GM18508 (cell line): ENCODE data around the gene BATF2.
"Not testable (repeated sequence)": the region's sequence is repeated elsewhere in the genome, so short reads cannot be mapped to it uniquely, and the experiment has no call there.

Experiments used
- ATAC-seq: cut with Tn5 transposase; IDR thresholded peaks from one replicate; pipeline ENCODE4 v1.9.1; 2021; ENCODE audit warnings: moderate number of reproducible peaks; ENCODE audit not compliant: insufficient read depth, unreplicated experiment

Gene BATF2

GRCh38 chr11:64996710-64997380, at the start of gene BATF2:
BATF2 (minus strand) TSS chr11:64996971; CDS start chr11:64996914, 57 bp downstream.
- ATAC-seq: no peak

GRCh38 chr11:65045728-65046127, 49.0 kb upstream of the BATF2 start:
- no peak for ATAC-seq

- no peak for ATAC-seq
These were observed 48.3 kb upstream of the BATF2 start for GRCh38 chr11:65045061-65045460.

- no peak for ATAC-seq
These were observed 47.2 kb upstream of the BATF2 start for GRCh38 chr11:65043881-65044501.

- no peak for ATAC-seq
These were observed 46.1 kb upstream of the BATF2 start for GRCh38 chr11:65042891-65043290.

- ATAC-seq: peak; percentile 65
These were observed 44.3 kb upstream of the BATF2 start, which contains the start of gene SAC3D1 for GRCh38 chr11:65040847-65041622. SAC3D1 (plus strand) TSS chr11:65041210; CDS start chr11:65041293, 83 bp downstream.

GRCh38 chr11:65040520-65040846, 43.7 kb upstream of the BATF2 start:
- no peak for ATAC-seq

GRCh38 chr11:65036931-65037330, 40.2 kb upstream of the BATF2 start:
- ATAC-seq: no peak

GRCh38 chr11:65035579-65035978, 38.8 kb upstream of the BATF2 start:
- no peak for ATAC-seq

- no peak for ATAC-seq
These were observed 37.7 kb upstream of the BATF2 start for GRCh38 chr11:65034423-65034822.

- ATAC-seq: no peak
These were observed 35.4 kb upstream of the BATF2 start for GRCh38 chr11:65032216-65032615.

- peak; percentile 55 for ATAC-seq
These were observed 30.7 kb upstream of the BATF2 start, which contains the start of gene SNX15 for GRCh38 chr11:65027213-65028067. SNX15 (plus strand) TSS chr11:65027439; CDS start chr11:65027538, 99 bp downstream.

GRCh38 chr11:65026810-65027209, 30.0 kb upstream of the BATF2 start:
- no peak for ATAC-seq

- ATAC-seq: not testable (repeated sequence)
These were observed 26.7 kb upstream of the BATF2 start for GRCh38 chr11:65023502-65023901.

GRCh38 chr11:65021509-65021908, 24.7 kb upstream of the BATF2 start:
- no peak for ATAC-seq

- ATAC-seq: no peak
These were observed 24.2 kb upstream of the BATF2 start for GRCh38 chr11:65021003-65021402.

- no peak for ATAC-seq
These were observed 23.1 kb upstream of the BATF2 start for GRCh38 chr11:65019824-65020223.

- ATAC-seq: no peak
These were observed 21.2 kb upstream of the BATF2 start for GRCh38 chr11:65017937-65018336.

- no peak for ATAC-seq
These were observed 19.9 kb upstream of the BATF2 start for GRCh38 chr11:65016705-65017104.

GRCh38 chr11:65014726-65015227, 18.0 kb upstream of the BATF2 start:
- no peak for ATAC-seq
